ENCODE results near the gene NUDT4.

DNA sequence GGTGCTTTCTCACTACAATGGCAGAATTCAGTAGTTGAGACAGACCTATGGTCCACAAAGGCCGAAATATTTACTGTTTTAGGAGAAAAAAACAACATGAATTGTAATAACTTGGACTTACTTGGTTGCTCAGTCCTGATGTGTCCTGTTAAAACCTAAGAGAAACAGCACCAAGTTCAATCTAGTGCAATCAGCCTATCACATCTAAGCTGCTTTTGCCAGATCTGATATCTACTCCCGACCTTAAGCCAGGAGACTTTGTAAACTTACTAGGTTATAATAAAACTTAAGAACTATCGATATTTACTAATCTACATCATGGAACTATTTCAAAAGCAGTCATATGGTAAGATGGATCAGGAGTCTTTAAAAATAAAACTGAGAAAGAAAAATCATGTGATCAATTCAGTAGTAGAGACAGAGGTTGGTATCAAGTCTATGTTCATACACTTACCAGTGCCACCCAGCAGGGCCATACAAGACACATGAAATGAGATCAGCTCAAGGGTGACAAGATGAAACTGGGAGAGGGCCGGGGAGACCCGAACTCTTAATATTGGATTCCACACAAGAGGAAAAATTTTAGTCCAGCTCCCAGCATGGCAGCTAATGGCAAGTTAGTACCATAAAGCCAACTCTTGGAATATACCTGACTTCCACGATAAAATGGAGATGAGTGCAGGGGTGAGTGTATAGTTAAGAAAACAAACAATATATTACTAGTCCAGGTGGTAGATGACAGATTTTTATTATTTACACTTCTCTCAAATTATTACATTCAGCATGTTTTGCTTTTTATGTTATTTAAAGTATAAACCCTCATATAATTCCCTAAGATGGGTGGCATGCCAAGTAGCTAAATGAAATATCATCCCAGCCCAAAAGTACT is 27.5 kb downstream of the NUDT4 start:
- TF ChIP-seq, protein P1, sequence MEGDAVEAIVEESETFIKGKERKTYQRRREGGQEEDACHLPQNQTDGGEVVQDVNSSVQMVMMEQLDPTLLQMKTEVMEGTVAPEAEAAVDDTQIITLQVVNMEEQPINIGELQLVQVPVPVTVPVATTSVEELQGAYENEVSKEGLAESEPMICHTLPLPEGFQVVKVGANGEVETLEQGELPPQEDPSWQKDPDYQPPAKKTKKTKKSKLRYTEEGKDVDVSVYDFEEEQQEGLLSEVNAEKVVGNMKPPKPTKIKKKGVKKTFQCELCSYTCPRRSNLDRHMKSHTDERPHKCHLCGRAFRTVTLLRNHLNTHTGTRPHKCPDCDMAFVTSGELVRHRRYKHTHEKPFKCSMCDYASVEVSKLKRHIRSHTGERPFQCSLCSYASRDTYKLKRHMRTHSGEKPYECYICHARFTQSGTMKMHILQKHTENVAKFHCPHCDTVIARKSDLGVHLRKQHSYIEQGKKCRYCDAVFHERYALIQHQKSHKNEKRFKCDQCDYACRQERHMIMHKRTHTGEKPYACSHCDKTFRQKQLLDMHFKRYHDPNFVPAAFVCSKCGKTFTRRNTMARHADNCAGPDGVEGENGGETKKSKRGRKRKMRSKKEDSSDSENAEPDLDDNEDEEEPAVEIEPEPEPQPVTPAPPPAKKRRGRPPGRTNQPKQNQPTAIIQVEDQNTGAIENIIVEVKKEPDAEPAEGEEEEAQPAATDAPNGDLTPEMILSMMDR (IDR thresholded peaks at IDR 0.05) = no peak
- TF ChIP-seq POLR2A (IDR thresholded peaks at IDR 0.05) = no peak

Measured in Peyer's patch (tissue), 4 donors.